ENCODE results near the gene CPNE2. TPM values are rescaled to one million over a fixed set of nuclear protein-coding genes. Genes with fewer than 3 reads are reported as not detected.

The CPNE2 gene
- total and polyA plus RNA-seq, 5 donors from 2014 or later: 15.3 to 54.7 (median 42.7) TPM

- Histone ChIP-seq H3K27ac (ENCODE audit: insufficient read depth, low read length, poor library complexity, severe bottlenecking) (no peak overlapping the region), H3K4me1 (ENCODE audit: control insufficient read depth, insufficient read depth, low read length, poor library complexity, severe bottlenecking) (peaks cover 31% of the 10 kb centered on the region), H3K36me3 (ENCODE audit: control insufficient read depth, insufficient read depth, low read length) (peaks cover 5% of the 10 kb centered on the region), H3K4me3 (ENCODE audit: low read depth, low read length) (no peak overlapping the region), H3K27me3 (ENCODE audit: control insufficient read depth, insufficient read depth, low read length) (no peaks in the 10 kb centered on the region), H3K9me3 (ENCODE audit: control insufficient read depth in 2 of 2, low read length in 2 of 2) (no peaks in the 10 kb centered on the region)
- DNase-seq (no peak), ATAC-seq (ENCODE audit: low read depth in 2 of 2) (no peak)
- Mint-ChIP-seq H3K9me3 (no peaks in the 10 kb centered on the region), H3K27ac (peak overlapping the region in 1 of 3 donors; percentile 80), H3K4me1 (peaks cover 11 to 59% (median 23%) of the 10 kb centered on the region in 4 donors), H3K27me3 (no peaks in the 10 kb centered on the region), H3K36me3 (peaks cover 12% of the 10 kb centered on the region), H3K4me3 (no peak overlapping the region)
These were observed 51.6 kb downstream of the CPNE2 start for GRCh38 chr16:57144027-57144426.

- H3K4me3 Mint-ChIP-seq: no peak overlapping the region
- peaks cover 8% of the 10 kb centered on the region for H3K36me3 Mint-ChIP-seq
- Histone ChIP-seq H3K27ac (ENCODE audit: insufficient read depth, low read length, poor library complexity, severe bottlenecking) (no peak overlapping the region), H3K36me3 (ENCODE audit: control insufficient read depth, insufficient read depth, low read length) (peaks cover 5% of the 10 kb centered on the region), H3K4me1 (ENCODE audit: control insufficient read depth, insufficient read depth, low read length, poor library complexity, severe bottlenecking) (peaks cover 31% of the 10 kb centered on the region), H3K9me3 (ENCODE audit: control insufficient read depth in 2 of 2, low read length in 2 of 2) (no peaks in the 10 kb centered on the region), H3K27me3 (ENCODE audit: control insufficient read depth, insufficient read depth, low read length) (no peaks in the 10 kb centered on the region), H3K4me3 (ENCODE audit: low read depth, low read length) (no peak overlapping the region)
- peaks cover 6 to 46% (median 18%) of the 10 kb centered on the region in 4 donors for H3K4me1 Mint-ChIP-seq
- H3K27ac Mint-ChIP-seq: peak overlapping the region in 1 of 3 donors; percentile 77
- no peaks in the 10 kb centered on the region for H3K27me3 Mint-ChIP-seq
- no peaks in the 10 kb centered on the region for H3K9me3 Mint-ChIP-seq
- ATAC-seq (ENCODE audit: low read depth in 2 of 2): no peak
- DNase-seq: no peak
These were observed 53.0 kb downstream of the CPNE2 start for GRCh38 chr16:57145046-57146021.

GRCh38 chr16:57146040-57146647 is 53.8 kb downstream of the CPNE2 start:
- peaks cover 25% of the 10 kb centered on the region for H3K4me1 ChIP-seq (ENCODE audit: control insufficient read depth, insufficient read depth, low read length, poor library complexity, severe bottlenecking)
- H3K4me3 Mint-ChIP-seq: no peak overlapping the region
- peaks cover 6 to 39% (median 15%) of the 10 kb centered on the region in 4 donors for H3K4me1 Mint-ChIP-seq

GRCh38 chr16:57146735-57147134 is 54.4 kb downstream of the CPNE2 start:
- H3K27me3 Mint-ChIP-seq: no peaks in the 10 kb centered on the region
- Histone ChIP-seq H3K36me3 (ENCODE audit: control insufficient read depth, insufficient read depth, low read length) (peaks cover 10% of the 10 kb centered on the region), H3K4me1 (ENCODE audit: control insufficient read depth, insufficient read depth, low read length, poor library complexity, severe bottlenecking) (peaks cover 19% of the 10 kb centered on the region), H3K27me3 (ENCODE audit: control insufficient read depth, insufficient read depth, low read length) (no peaks in the 10 kb centered on the region), H3K4me3 (ENCODE audit: low read depth, low read length) (no peak overlapping the region), H3K27ac (ENCODE audit: insufficient read depth, low read length, poor library complexity, severe bottlenecking) (no peak overlapping the region), H3K9me3 (ENCODE audit: control insufficient read depth in 2 of 2, low read length in 2 of 2) (no peaks in the 10 kb centered on the region)
- DNase-seq (no peak), ATAC-seq (ENCODE audit: low read depth in 2 of 2) (no peak)
- peaks cover 14% of the 10 kb centered on the region for H3K36me3 Mint-ChIP-seq
- H3K4me3 Mint-ChIP-seq: no peak overlapping the region
- H3K27ac Mint-ChIP-seq: peak overlapping the region in 1 of 3 donors; percentile 52
- H3K9me3 Mint-ChIP-seq: no peaks in the 10 kb centered on the region
- peaks cover 4 to 33% (median 11%) of the 10 kb centered on the region in 4 donors for H3K4me1 Mint-ChIP-seq

More at GRCh38 chr16:57146040-57146647, 53.8 kb downstream of the CPNE2 start:
- Histone ChIP-seq H3K36me3 (ENCODE audit: control insufficient read depth, insufficient read depth, low read length) (peaks cover 10% of the 10 kb centered on the region), H3K9me3 (ENCODE audit: control insufficient read depth in 2 of 2, low read length in 2 of 2) (no peaks in the 10 kb centered on the region), H3K27me3 (ENCODE audit: control insufficient read depth, insufficient read depth, low read length) (no peaks in the 10 kb centered on the region), H3K4me3 (ENCODE audit: low read depth, low read length) (no peak overlapping the region), H3K27ac (ENCODE audit: insufficient read depth, low read length, poor library complexity, severe bottlenecking) (no peak overlapping the region)
- no peaks in the 10 kb centered on the region for H3K9me3 Mint-ChIP-seq
- DNase-seq: no peak
- peaks cover 13% of the 10 kb centered on the region for H3K36me3 Mint-ChIP-seq
- H3K27ac Mint-ChIP-seq: peak overlapping the region in 1 of 3 donors; percentile 52
- H3K27me3 Mint-ChIP-seq: no peaks in the 10 kb centered on the region
- ATAC-seq (ENCODE audit: low read depth in 2 of 2): no peak

GRCh38 chr16:57147381-57148221 is 55.2 kb downstream of the CPNE2 start:
- no peaks in the 10 kb centered on the region for H3K27me3 Mint-ChIP-seq
- ATAC-seq (ENCODE audit: low read depth in 2 of 2) (no peak), DNase-seq (no peak)
- H3K27ac ChIP-seq (ENCODE audit: insufficient read depth, low read length, poor library complexity, severe bottlenecking): peak overlapping the region; percentile 0
- no peaks in the 10 kb centered on the region for H3K27me3 ChIP-seq (ENCODE audit: control insufficient read depth, insufficient read depth, low read length)
- H3K4me3 Mint-ChIP-seq: no peak overlapping the region
- peaks cover 18% of the 10 kb centered on the region for H3K36me3 ChIP-seq (ENCODE audit: control insufficient read depth, insufficient read depth, low read length)
- H3K4me3 ChIP-seq (ENCODE audit: low read depth, low read length): no peak overlapping the region
- peaks cover 0 to 25% (median 6%) of the 10 kb centered on the region in 4 donors for H3K4me1 Mint-ChIP-seq
- no peaks in the 10 kb centered on the region for H3K9me3 ChIP-seq (ENCODE audit: control insufficient read depth in 2 of 2, low read length in 2 of 2)
- peaks cover 10% of the 10 kb centered on the region for H3K4me1 ChIP-seq (ENCODE audit: control insufficient read depth, insufficient read depth, low read length, poor library complexity, severe bottlenecking)
- H3K27ac Mint-ChIP-seq: peak overlapping the region in 2 of 3 donors; percentile 66 to 67
- H3K9me3 Mint-ChIP-seq: no peaks in the 10 kb centered on the region
- peaks cover 16% of the 10 kb centered on the region for H3K36me3 Mint-ChIP-seq

- H3K36me3 Mint-ChIP-seq: peaks cover 25% of the 10 kb centered on the region
- Histone ChIP-seq H3K9me3 (ENCODE audit: control insufficient read depth in 2 of 2, low read length in 2 of 2) (no peaks in the 10 kb centered on the region), H3K27ac (ENCODE audit: insufficient read depth, low read length, poor library complexity, severe bottlenecking) (peak overlapping the region; percentile 0), H3K27me3 (ENCODE audit: control insufficient read depth, insufficient read depth, low read length) (no peaks in the 10 kb centered on the region), H3K4me3 (ENCODE audit: low read depth, low read length) (no peak overlapping the region), H3K4me1 (ENCODE audit: control insufficient read depth, insufficient read depth, low read length, poor library complexity, severe bottlenecking) (peaks cover 1% of the 10 kb centered on the region), H3K36me3 (ENCODE audit: control insufficient read depth, insufficient read depth, low read length) (peaks cover 25% of the 10 kb centered on the region)
- H3K4me3 Mint-ChIP-seq: no peak overlapping the region
- H3K27me3 Mint-ChIP-seq: no peaks in the 10 kb centered on the region
- H3K27ac Mint-ChIP-seq: peak overlapping the region in 1 of 3 donors; percentile 67
- H3K9me3 Mint-ChIP-seq: no peaks in the 10 kb centered on the region
- H3K4me1 Mint-ChIP-seq: peaks cover 0 to 16% (median 6%) of the 10 kb centered on the region in 4 donors
- DNase-seq: no peak
- ATAC-seq (ENCODE audit: low read depth in 2 of 2): no peak
These were observed 56.1 kb downstream of the CPNE2 start for GRCh38 chr16:57148481-57148880.

- peaks cover 34% of the 10 kb centered on the region for H3K36me3 ChIP-seq (ENCODE audit: control insufficient read depth, insufficient read depth, low read length)
- Mint-ChIP-seq H3K4me3 (no peak overlapping the region), H3K27ac (no peak overlapping the region), H3K36me3 (peaks cover 33% of the 10 kb centered on the region), H3K9me3 (no peaks in the 10 kb centered on the region), H3K4me1 (peaks cover 0 to 11% (median 5%) of the 10 kb centered on the region in 4 donors), H3K27me3 (no peaks in the 10 kb centered on the region)
- DNase-seq: no peak
- no peaks in the 10 kb centered on the region for H3K27me3 ChIP-seq (ENCODE audit: control insufficient read depth, insufficient read depth, low read length)
- H3K27ac ChIP-seq (ENCODE audit: insufficient read depth, low read length, poor library complexity, severe bottlenecking): no peak overlapping the region
- no peaks in the 10 kb centered on the region for H3K9me3 ChIP-seq (ENCODE audit: control insufficient read depth in 2 of 2, low read length in 2 of 2)
- H3K4me1 ChIP-seq (ENCODE audit: control insufficient read depth, insufficient read depth, low read length, poor library complexity, severe bottlenecking): no peaks in the 10 kb centered on the region
- H3K4me3 ChIP-seq (ENCODE audit: low read depth, low read length): no peak overlapping the region
- ATAC-seq (ENCODE audit: low read depth in 2 of 2): no peak
These were observed 57.0 kb downstream of the CPNE2 start for GRCh38 chr16:57149391-57149790.
